Fibroblast of the conjunctiva (primary cell): Measurements from ENCODE around the gene CASD1.

Experiments
- DNase-seq: peaks from one replicate; pipeline ENCODE4 v3.0.0-alpha.2; 2010; ENCODE audit warnings: low read depth

The CASD1 gene

GRCh38 chr7:94513565-94513860 is 3.9 kb downstream of the CASD1 start:
- no peak for DNase-seq

- DNase-seq: no peak
These were observed 4.7 kb downstream of the CASD1 start for GRCh38 chr7:94514140-94514889.

GRCh38 chr7:94514917-94515316 is 5.3 kb downstream of the CASD1 start:
- DNase-seq: no peak

- DNase-seq: no peak
These were observed 16.3 kb downstream of the CASD1 start for GRCh38 chr7:94525923-94526322.

GRCh38 chr7:94529516-94529915 is 19.9 kb downstream of the CASD1 start:
- DNase-seq: no peak

- DNase-seq: no peak
These were observed 20.5 kb downstream of the CASD1 start for GRCh38 chr7:94530109-94530508.

GRCh38 chr7:94532676-94533075 is 23.1 kb downstream of the CASD1 start:
- DNase-seq: no peak

- no peak for DNase-seq
These were observed 30.8 kb downstream of the CASD1 start for GRCh38 chr7:94540428-94540827.

- no peak for DNase-seq
These were observed 37.5 kb downstream of the CASD1 start for GRCh38 chr7:94547126-94547525.

- DNase-seq: no peak
These were observed 46.4 kb downstream of the CASD1 start for GRCh38 chr7:94556028-94556427.

GRCh38 chr7:94557215-94557614 is 47.6 kb downstream of the CASD1 start:
- no peak for DNase-seq

GRCh38 chr7:94559972-94560371 is 50.4 kb downstream of the CASD1 start:
- no peak for DNase-seq

- no peak for DNase-seq
These were observed 52.4 kb downstream of the CASD1 start for GRCh38 chr7:94561841-94562514.

GRCh38 chr7:94562525-94562924 is 52.9 kb downstream of the CASD1 start:
- no peak for DNase-seq

GRCh38 chr7:94565247-94565894 is 55.8 kb downstream of the CASD1 start:
- no peak for DNase-seq

GRCh38 chr7:94567396-94567795 is 57.8 kb downstream of the CASD1 start:
- no peak for DNase-seq

GRCh38 chr7:94571816-94572215 is 62.2 kb downstream of the CASD1 start:
- no peak for DNase-seq

- DNase-seq: no peak
These were observed 66.0 kb downstream of the CASD1 start for GRCh38 chr7:94575646-94576045.

- no peak for DNase-seq
These were observed 66.7 kb downstream of the CASD1 start for GRCh38 chr7:94576316-94576715.

- no peak for DNase-seq
These were observed 67.7 kb downstream of the CASD1 start for GRCh38 chr7:94577357-94577756.

- no peak for DNase-seq
These were observed 69.0 kb downstream of the CASD1 start for GRCh38 chr7:94578614-94579013.

GRCh38 chr7:94579470-94579869 is 69.9 kb downstream of the CASD1 start:
- no peak for DNase-seq

- DNase-seq: no peak
These were observed 71.0 kb downstream of the CASD1 start for GRCh38 chr7:94580601-94581000.
